Measurements from ENCODE around the gene PTPRE. TPM values are rescaled to one million over a fixed set of nuclear protein-coding genes. Genes with fewer than 3 reads are reported as not detected.

Gene PTPRE
- total RNA-seq, 6 experiments from 2014 or later, result 2.3 to 9.2 (median 2.7) TPM

DNA sequence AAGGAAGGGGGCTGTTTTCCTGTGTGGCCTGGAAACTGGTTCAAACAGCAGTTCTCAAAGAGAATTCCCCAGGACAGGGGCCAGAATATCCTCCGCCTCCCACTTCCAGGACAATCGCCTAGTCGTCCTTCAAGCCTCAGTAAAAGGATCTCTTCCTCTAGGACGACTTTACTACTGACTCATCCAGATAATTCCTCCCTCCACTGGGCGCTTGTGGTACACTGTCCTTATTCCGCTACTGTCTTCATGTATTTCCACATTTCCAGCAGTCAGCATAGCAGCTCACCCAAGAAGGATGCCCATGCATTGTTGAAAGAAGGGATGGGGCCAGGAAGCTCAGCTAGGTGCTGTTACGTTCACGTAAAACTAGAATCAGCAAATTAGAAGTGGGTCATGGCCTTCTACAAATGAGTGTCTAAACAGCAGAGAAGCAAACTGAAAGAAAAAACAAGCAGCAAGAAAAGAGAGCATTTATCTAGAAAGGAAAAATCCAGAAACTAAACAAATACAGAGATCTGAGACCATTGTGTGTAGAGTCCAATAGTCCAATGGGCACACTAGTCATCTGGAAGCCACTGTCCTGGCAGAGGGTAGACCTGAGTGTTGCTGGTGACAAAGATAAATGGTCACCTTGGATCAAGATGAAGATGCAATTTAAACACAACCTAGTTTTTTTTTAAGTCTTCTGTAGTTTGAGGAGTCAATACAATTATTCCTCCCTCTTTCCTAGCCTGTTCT is 40.5 kb upstream of the PTPRE start:
- H3K4me3 ChIP-seq, result no peak overlapping the region
- H3K36me3 ChIP-seq, result no peaks in the 10 kb centered on the region
- H3K27me3 ChIP-seq, result no peaks in the 10 kb centered on the region
- 38% methylated on average over 7 of the region's 8 CpGs for WGBS (ENCODE audit: insufficient coverage, low coverage, low lambda C conversion rate, missing lambda C conversion rate)
- DNase-seq (no peak), ATAC-seq (peak; percentile 90 to 95 (median 92))
- peak overlapping the region in 2 of 3 donors; percentile 58 to 86 for H3K27ac ChIP-seq
- intact Hi-C loops (cut with DNase I), result no loop called here
- no peak for TF ChIP-seq POLR2A (IDR thresholded peaks at IDR 0.05)
- TF ChIP-seq, protein P1, sequence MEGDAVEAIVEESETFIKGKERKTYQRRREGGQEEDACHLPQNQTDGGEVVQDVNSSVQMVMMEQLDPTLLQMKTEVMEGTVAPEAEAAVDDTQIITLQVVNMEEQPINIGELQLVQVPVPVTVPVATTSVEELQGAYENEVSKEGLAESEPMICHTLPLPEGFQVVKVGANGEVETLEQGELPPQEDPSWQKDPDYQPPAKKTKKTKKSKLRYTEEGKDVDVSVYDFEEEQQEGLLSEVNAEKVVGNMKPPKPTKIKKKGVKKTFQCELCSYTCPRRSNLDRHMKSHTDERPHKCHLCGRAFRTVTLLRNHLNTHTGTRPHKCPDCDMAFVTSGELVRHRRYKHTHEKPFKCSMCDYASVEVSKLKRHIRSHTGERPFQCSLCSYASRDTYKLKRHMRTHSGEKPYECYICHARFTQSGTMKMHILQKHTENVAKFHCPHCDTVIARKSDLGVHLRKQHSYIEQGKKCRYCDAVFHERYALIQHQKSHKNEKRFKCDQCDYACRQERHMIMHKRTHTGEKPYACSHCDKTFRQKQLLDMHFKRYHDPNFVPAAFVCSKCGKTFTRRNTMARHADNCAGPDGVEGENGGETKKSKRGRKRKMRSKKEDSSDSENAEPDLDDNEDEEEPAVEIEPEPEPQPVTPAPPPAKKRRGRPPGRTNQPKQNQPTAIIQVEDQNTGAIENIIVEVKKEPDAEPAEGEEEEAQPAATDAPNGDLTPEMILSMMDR (IDR thresholded peaks at IDR 0.05), result no peak
- peaks cover 0 to 12% (median 2%) of the 10 kb centered on the region in 4 donors for H3K4me1 ChIP-seq
- H3K9me3 ChIP-seq, result no peaks in the 10 kb centered on the region

DNA sequence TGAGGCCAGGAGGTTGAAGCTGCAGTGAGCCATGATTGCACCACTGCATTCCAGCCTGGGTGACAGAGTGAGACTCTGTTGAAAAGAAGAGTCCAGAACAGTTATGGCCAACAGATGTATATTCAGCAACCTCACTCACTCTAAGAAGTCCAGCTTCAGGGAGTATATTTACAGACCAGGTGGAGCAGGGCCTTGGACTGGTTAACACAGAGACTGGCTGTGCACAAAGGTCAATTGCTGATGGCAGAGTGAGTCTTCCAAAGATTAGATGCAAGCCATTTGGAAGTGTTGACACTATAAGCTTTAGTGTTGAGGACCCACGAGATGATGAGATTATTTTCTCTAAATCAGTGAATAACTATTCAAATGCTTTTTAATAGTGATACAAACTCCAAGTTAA is 39.1 kb upstream of the PTPRE start:
- TF ChIP-seq, protein P1 (IDR thresholded peaks at IDR 0.05), result no peak
- ATAC-seq, result peak in 1 of 4 donors; percentile 14
- Histone ChIP-seq H3K27me3 (no peaks in the 10 kb centered on the region), H3K4me3 (no peak overlapping the region), H3K9me3 (no peaks in the 10 kb centered on the region), H3K27ac (no peak overlapping the region), H3K36me3 (no peaks in the 10 kb centered on the region), H3K4me1 (peaks cover 0 to 24% (median 7%) of the 10 kb centered on the region in 4 donors)
- 73% methylated on average over 1 of the region's 1 CpG for WGBS (ENCODE audit: insufficient coverage, low coverage, low lambda C conversion rate, missing lambda C conversion rate)
- intact Hi-C loops (cut with DNase I), result no loop called here
- DNase-seq, result peak in 1 of 3 donors; percentile 16

DNA sequence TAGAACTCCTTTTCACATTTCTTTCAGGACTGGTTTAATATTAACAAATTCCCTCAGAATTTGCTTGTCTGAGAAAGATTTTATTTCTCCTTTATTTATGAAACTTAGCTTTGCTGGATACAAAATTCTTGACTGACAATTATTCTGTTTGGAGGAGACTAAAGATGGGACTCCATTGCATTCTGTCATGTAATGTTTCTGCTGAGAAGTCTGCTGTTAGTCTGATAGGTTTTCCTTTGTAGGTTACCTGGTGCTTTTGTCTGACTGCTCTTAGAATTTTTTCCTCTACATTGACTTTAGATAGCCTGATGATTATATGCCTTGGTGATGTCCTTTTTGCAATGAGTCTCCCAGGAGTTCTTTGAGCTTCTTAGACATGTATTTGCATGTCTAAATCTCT is 37.6 kb upstream of the PTPRE start:
- no peak for DNase-seq
- Histone ChIP-seq H3K4me3 (no peak overlapping the region), H3K27ac (no peak overlapping the region), H3K36me3 (no peaks in the 10 kb centered on the region), H3K27me3 (no peaks in the 10 kb centered on the region), H3K9me3 (no peaks in the 10 kb centered on the region), H3K4me1 (peaks cover 0 to 29% (median 10%) of the 10 kb centered on the region in 4 donors)
- no peak for ATAC-seq
- TF ChIP-seq, protein P1 (IDR thresholded peaks at IDR 0.05), result no peak
- TF ChIP-seq POLR2A (IDR thresholded peaks at IDR 0.05), result no peak
- intact Hi-C loops (cut with DNase I), result no loop called here

- intact Hi-C loops (cut with DNase I), result loop anchor here in 1 of 2 donors (10.0 kb wide), 1 partner anchor 133 kb away; no protein-coding TSS in a partner anchor
- WGBS (ENCODE audit: insufficient coverage, low coverage, low lambda C conversion rate, missing lambda C conversion rate), result 59% methylated on average over 4 of the region's 7 CpGs
- Histone ChIP-seq H3K9me3 (no peaks in the 10 kb centered on the region), H3K27ac (no peak overlapping the region), H3K36me3 (no peaks in the 10 kb centered on the region), H3K4me3 (no peak overlapping the region), H3K4me1 (peaks cover 0 to 23% (median 10%) of the 10 kb centered on the region in 4 donors), H3K27me3 (no peaks in the 10 kb centered on the region)
- no peak for TF ChIP-seq POLR2A (IDR thresholded peaks at IDR 0.05)
- TF ChIP-seq, protein P1 (IDR thresholded peaks at IDR 0.05), result no peak
- ATAC-seq (no peak), DNase-seq (peak in 1 of 3 donors; percentile 37)
These were observed 35.3 kb upstream of the PTPRE start for GRCh38 chr10:127871631-127872010.

Data from right lobe of liver (tissue), 6 donors.